D721Med (cell line): ENCODE results near the gene TEAD3.

Source experiments
- DNase-seq: peaks from one replicate; pipeline ENCODE4 v3.0.0; 2011; ENCODE audit warnings: low spot score; ENCODE audit not compliant: insufficient read length
- FAIRE-seq: peaks from 2 replicates; lab custom pipeline; 2011; peaks lifted over from hg19 to GRCh38; lab: Jason Lieb, UNC
- CTCF ChIP-seq: IDR thresholded peaks from 2 replicates; pipeline ENCODE4 v1.5.1; 2012; ENCODE audit warnings: mild to moderate bottlenecking, control low read depth; ENCODE audit not compliant: insufficient read depth; ENCODE audit errors: missing control alignments

Gene TEAD3

GRCh38 chr6:35491558-35492257 is 5.2 kb downstream of the TEAD3 start:
- no peak for DNase-seq
- no peak for FAIRE-seq
- TF ChIP-seq CTCF: no peak

- no peak for TF ChIP-seq CTCF
- DNase-seq (no peak), FAIRE-seq (no peak)
Observed at GRCh38 chr6:35490821-35491557, 5.9 kb downstream of the TEAD3 start.

- TF ChIP-seq CTCF: no peak
- DNase-seq: no peak
- FAIRE-seq: no peak
Observed at GRCh38 chr6:35489995-35490791, 6.7 kb downstream of the TEAD3 start.

- no peak for DNase-seq
- FAIRE-seq: no peak
- TF ChIP-seq CTCF: no peak
Observed at GRCh38 chr6:35489066-35489465, 7.8 kb downstream of the TEAD3 start.

GRCh38 chr6:35488517-35488862 is 8.4 kb downstream of the TEAD3 start:
- FAIRE-seq (no peak), DNase-seq (no peak)
- TF ChIP-seq CTCF: no peak

- no peak for FAIRE-seq
- no peak for TF ChIP-seq CTCF
- no peak for DNase-seq
Observed at GRCh38 chr6:35487658-35488516, 9.0 kb downstream of the TEAD3 start.
